ENCODE data around the gene KIF23.
A peak's percentile ranks its signal among the peaks of the same experiment; 100 is the strongest.

Gene KIF23

GRCh38 chr15:69478259-69478781 is 64.2 kb downstream of the KIF23 start:
- TF ChIP-seq, protein P1, sequence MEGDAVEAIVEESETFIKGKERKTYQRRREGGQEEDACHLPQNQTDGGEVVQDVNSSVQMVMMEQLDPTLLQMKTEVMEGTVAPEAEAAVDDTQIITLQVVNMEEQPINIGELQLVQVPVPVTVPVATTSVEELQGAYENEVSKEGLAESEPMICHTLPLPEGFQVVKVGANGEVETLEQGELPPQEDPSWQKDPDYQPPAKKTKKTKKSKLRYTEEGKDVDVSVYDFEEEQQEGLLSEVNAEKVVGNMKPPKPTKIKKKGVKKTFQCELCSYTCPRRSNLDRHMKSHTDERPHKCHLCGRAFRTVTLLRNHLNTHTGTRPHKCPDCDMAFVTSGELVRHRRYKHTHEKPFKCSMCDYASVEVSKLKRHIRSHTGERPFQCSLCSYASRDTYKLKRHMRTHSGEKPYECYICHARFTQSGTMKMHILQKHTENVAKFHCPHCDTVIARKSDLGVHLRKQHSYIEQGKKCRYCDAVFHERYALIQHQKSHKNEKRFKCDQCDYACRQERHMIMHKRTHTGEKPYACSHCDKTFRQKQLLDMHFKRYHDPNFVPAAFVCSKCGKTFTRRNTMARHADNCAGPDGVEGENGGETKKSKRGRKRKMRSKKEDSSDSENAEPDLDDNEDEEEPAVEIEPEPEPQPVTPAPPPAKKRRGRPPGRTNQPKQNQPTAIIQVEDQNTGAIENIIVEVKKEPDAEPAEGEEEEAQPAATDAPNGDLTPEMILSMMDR (IDR thresholded peaks at IDR 0.05; ENCODE audit: borderline replicate concordance, insufficient read depth, low read depth, low read length), result peak; percentile 85
- no peak overlapping the region for H3K4me3 ChIP-seq (ENCODE audit: low read depth, low read length)

DNA sequence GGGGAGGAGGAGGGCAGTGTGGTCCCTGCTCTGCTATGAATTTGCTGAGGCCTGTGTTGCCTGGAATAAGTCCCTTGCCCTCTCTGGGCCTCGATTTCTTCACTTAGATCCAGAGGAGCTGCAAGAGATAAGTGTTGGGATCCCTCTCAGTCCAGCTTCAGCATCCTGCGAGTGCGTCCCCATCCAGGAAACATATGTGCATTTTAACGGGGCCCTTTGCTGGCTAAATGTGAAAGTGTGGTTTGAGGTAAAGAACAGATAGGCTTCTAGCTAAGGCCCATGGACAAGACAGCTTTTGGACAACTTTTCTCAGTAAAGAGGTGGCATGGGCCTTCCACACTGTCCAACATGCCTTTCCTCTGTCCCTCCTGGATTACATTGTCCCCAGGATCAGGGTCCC is 64.9 kb downstream of the KIF23 start:
- TF ChIP-seq, protein P1 (IDR thresholded peaks at IDR 0.05; ENCODE audit: borderline replicate concordance, insufficient read depth, low read depth, low read length), result no peak

GRCh38 chr15:69479971-69480370 is 65.8 kb downstream of the KIF23 start:
- no peak overlapping the region for H3K4me3 ChIP-seq (ENCODE audit: low read depth, low read length)
- TF ChIP-seq, protein P1 (IDR thresholded peaks at IDR 0.05; ENCODE audit: borderline replicate concordance, insufficient read depth, low read depth, low read length), result no peak

More for the DNA sequence above, 64.9 kb downstream of the KIF23 start:
- no peak overlapping the region for H3K4me3 ChIP-seq (ENCODE audit: low read depth, low read length)

DNA sequence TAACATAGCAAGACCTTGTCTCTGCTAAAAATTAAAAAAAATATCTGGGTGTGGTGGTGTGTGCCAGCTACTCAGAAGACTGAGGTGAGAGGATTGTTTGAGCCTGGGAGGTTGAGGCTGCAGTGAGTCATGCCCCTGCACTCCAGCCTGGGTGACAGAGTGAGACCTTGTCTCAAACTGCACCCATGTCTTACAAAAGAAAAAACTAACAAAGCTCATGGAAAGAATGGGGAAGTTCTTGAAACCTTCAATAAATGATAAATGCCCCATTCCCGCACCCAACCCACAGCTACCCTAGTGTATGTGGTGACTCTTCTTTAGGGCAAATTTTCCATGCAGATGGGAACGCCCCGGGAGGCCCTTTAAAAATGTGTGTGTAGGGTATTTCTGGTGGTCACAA is 66.8 kb downstream of the KIF23 start:
- TF ChIP-seq, protein P1 (IDR thresholded peaks at IDR 0.05; ENCODE audit: borderline replicate concordance, insufficient read depth, low read depth, low read length), result no peak
- no peak overlapping the region for H3K4me3 ChIP-seq (ENCODE audit: low read depth, low read length)

- H3K4me3 ChIP-seq (ENCODE audit: low read depth, low read length), result no peak overlapping the region
- TF ChIP-seq, protein P1 (IDR thresholded peaks at IDR 0.05; ENCODE audit: borderline replicate concordance, insufficient read depth, low read depth, low read length), result no peak
These were observed 68.6 kb downstream of the KIF23 start for GRCh38 chr15:69482686-69483256.

DNA sequence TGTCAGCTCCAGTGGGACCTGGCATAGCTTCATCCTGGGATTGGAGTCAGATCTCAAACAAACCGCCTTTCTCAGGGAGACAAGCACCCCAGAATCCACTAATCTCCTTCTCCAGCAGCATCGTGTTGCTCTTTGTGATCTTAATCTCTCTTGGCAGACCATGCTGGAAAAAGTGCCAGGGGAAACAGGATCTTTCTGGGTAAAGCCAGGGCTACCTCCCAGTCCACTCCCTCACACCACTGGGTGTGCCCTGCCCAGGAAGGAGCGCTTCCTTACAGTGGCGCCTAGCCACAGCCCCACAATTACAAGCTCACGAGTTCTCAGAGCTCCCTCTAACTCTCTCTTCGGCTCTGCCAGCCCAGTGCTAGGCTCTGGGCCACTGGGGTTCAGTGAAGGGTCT is 70.7 kb downstream of the KIF23 start:
- no peak overlapping the region for H3K4me3 ChIP-seq (ENCODE audit: low read depth, low read length)
- TF ChIP-seq, protein P1 (IDR thresholded peaks at IDR 0.05; ENCODE audit: borderline replicate concordance, insufficient read depth, low read depth, low read length), result no peak

GRCh38 chr15:69486481-69487110 is 72.4 kb downstream of the KIF23 start:
- H3K4me3 ChIP-seq (ENCODE audit: low read depth, low read length), result no peak overlapping the region
- TF ChIP-seq, protein P1 (IDR thresholded peaks at IDR 0.05; ENCODE audit: borderline replicate concordance, insufficient read depth, low read depth, low read length), result no peak
